ENCODE results near the gene ZER1. TPM values are rescaled to one million over a fixed set of nuclear protein-coding genes. Genes with fewer than 3 reads are reported as not detected.

The ZER1 gene
- total RNA-seq, 1 experiment from 2014 or later = 15.2 TPM

- BruUV-seq (replicated peaks) = no TSS peak
- no peaks in the 10 kb centered on the region for H3K9me3 Mint-ChIP-seq (ENCODE audit: low read depth, unreplicated experiment)
- no peak for DNase-seq
- H3K36me3 Mint-ChIP-seq (ENCODE audit: insufficient read depth, unreplicated experiment) = peaks cover 17% of the 10 kb centered on the region
- CTCF ChIA-PET = no interaction called here
- intact Hi-C loops (cut with micrococcal nuclease; ENCODE audit: unreplicated experiment) = no loop called here
- no peaks in the 10 kb centered on the region for H3K27me3 Mint-ChIP-seq (ENCODE audit: unreplicated experiment)
- H3K4me1 Mint-ChIP-seq (ENCODE audit: low read depth, unreplicated experiment) = no peaks in the 10 kb centered on the region
- no peak overlapping the region for H3K4me3 Mint-ChIP-seq (ENCODE audit: low read depth, unreplicated experiment)
- no peak for TF ChIP-seq CTCF (IDR thresholded peaks at IDR 0.05; ENCODE audit: unreplicated experiment)
- no peak overlapping the region for H3K27ac Mint-ChIP-seq (ENCODE audit: unreplicated experiment)
These were observed 42.4 kb downstream of the ZER1 start for GRCh38 chr9:128729302-128729701.

GRCh38 chr9:128728298-128728697 lies 43.4 kb downstream of the ZER1 start:
- CTCF ChIA-PET = no interaction called here
- BruUV-seq (replicated peaks) = no TSS peak
- TF ChIP-seq CTCF (IDR thresholded peaks at IDR 0.05; ENCODE audit: unreplicated experiment) = no peak
- no peak for DNase-seq
- Mint-ChIP-seq H3K27me3 (ENCODE audit: unreplicated experiment) (no peaks in the 10 kb centered on the region), H3K27ac (ENCODE audit: unreplicated experiment) (no peak overlapping the region), H3K4me1 (ENCODE audit: low read depth, unreplicated experiment) (peaks cover 3% of the 10 kb centered on the region), H3K9me3 (ENCODE audit: low read depth, unreplicated experiment) (no peaks in the 10 kb centered on the region), H3K4me3 (ENCODE audit: low read depth, unreplicated experiment) (no peak overlapping the region), H3K36me3 (ENCODE audit: insufficient read depth, unreplicated experiment) (peaks cover 25% of the 10 kb centered on the region)
- intact Hi-C loops (cut with micrococcal nuclease; ENCODE audit: unreplicated experiment) = no loop called here

- Mint-ChIP-seq H3K36me3 (ENCODE audit: insufficient read depth, unreplicated experiment) (peaks cover 27% of the 10 kb centered on the region), H3K9me3 (ENCODE audit: low read depth, unreplicated experiment) (no peaks in the 10 kb centered on the region), H3K27me3 (ENCODE audit: unreplicated experiment) (no peaks in the 10 kb centered on the region), H3K4me3 (ENCODE audit: low read depth, unreplicated experiment) (no peak overlapping the region), H3K4me1 (ENCODE audit: low read depth, unreplicated experiment) (peaks cover 8% of the 10 kb centered on the region), H3K27ac (ENCODE audit: unreplicated experiment) (no peak overlapping the region)
- TF ChIP-seq CTCF (IDR thresholded peaks at IDR 0.05; ENCODE audit: unreplicated experiment) = no peak
- no TSS peak for BruUV-seq (replicated peaks)
- no peak for DNase-seq
- intact Hi-C loops (cut with micrococcal nuclease; ENCODE audit: unreplicated experiment) = no loop called here
- CTCF ChIA-PET = no interaction called here
These were observed 44.0 kb downstream of the ZER1 start for GRCh38 chr9:128727640-128728248.

- Mint-ChIP-seq H3K27me3 (ENCODE audit: unreplicated experiment) (no peaks in the 10 kb centered on the region), H3K27ac (ENCODE audit: unreplicated experiment) (peak overlapping the region; percentile 79), H3K4me3 (ENCODE audit: low read depth, unreplicated experiment) (peak overlapping the region; percentile 97), H3K9me3 (ENCODE audit: low read depth, unreplicated experiment) (no peaks in the 10 kb centered on the region), H3K4me1 (ENCODE audit: low read depth, unreplicated experiment) (peaks cover 13% of the 10 kb centered on the region), H3K36me3 (ENCODE audit: insufficient read depth, unreplicated experiment) (peaks cover 36% of the 10 kb centered on the region)
- TF ChIP-seq CTCF (IDR thresholded peaks at IDR 0.05; ENCODE audit: unreplicated experiment) = no peak
- intact Hi-C loops (cut with micrococcal nuclease; ENCODE audit: unreplicated experiment) = no loop called here
- no TSS peak for BruUV-seq (replicated peaks)
- CTCF ChIA-PET = interaction anchor here (0.5 to 1.4 kb wide), 5 partner anchors 8 to 93 kb away, joined by 3 to 6 read pairs (median 4); partner anchors contain the start of gene ENDOG
- peak; percentile 40 for DNase-seq
These were observed 46.9 kb downstream of the ZER1 start for GRCh38 chr9:128724744-128725211.

All from Calu3 (cell line).